Measurements from ENCODE around the gene PANX1. TPM values are rescaled to one million over a fixed set of nuclear protein-coding genes. Genes with fewer than 3 reads are reported as not detected.
A peak's percentile ranks its signal among the peaks of the same experiment; 100 is the strongest.

Gene PANX1
- total RNA-seq, 3 donors from 2014 or later (not counting 1 experiment from before 2014, with no cell fraction given), result 8.6 to 13.6 (median 13.4) TPM

DNA sequence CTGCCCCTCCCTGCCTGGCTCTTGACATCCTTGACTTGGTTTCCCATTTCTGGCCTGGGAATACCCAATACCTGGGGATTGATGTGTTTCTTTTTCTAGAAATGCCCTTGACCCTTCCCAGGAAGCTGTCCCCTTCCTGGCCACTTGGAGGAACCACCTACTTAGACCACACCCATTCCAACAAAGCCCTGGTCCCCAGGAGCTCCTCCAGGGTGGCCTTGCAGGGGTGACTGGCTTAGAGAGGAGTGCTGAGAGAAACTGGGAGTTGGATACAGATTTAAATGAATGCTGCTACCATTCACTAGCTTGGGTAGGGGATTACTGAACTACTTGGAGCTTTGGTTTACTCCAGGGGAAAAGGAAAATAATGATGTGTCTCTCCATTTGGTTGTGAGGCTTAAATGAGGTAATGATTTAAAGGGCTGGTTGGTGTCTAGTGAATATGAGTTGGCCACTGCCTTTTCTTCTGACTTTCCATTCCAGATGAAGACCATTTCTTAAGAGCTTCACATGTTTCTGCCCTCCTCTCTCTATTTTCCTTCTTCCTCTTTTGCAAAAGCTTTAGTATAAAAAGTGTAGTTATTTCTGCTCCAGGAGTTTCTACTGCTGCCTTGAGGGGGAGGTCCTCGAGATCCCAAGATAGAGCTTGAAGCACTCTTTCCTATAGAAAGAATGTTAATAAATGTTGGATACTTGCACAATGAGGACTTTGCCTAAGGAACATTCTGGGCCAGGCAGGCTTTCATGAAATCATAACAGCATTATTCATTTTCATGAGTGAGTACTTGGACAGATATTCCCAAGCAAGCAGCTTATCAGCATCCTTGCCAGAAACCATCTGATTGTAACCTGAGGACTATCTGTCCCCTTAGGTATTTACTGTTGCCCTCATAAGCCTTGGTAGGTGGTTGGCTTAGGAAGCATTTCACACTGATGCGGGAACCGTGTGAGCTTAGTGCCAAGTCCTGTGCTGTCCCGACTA is 22.4 kb downstream of the PANX1 start:
- Mint-ChIP-seq H3K4me1 (peaks cover 78 to 89% of the 10 kb centered on the region in 2 donors), H3K4me3 (no peak overlapping the region), H3K36me3 (no peaks in the 10 kb centered on the region), H3K27ac (no peak overlapping the region), H3K27me3 (ENCODE audit: low read depth in 2 of 2) (peaks cover 0 to 3% of the 10 kb centered on the region in 2 donors), H3K9me3 (no peaks in the 10 kb centered on the region)
- intact Hi-C loops (cut with micrococcal nuclease), result no loop called here
- Histone ChIP-seq H3K27me3 (ENCODE audit: control insufficient read depth, insufficient read depth, low read length) (no peaks in the 10 kb centered on the region), H3K4me3 (ENCODE audit: low read length) (no peak overlapping the region), H3K4me1 (ENCODE audit: control insufficient read depth, insufficient read depth, low read length) (peaks cover 19% of the 10 kb centered on the region), H3K27ac (ENCODE audit: low read length) (no peak overlapping the region), H3K36me3 (ENCODE audit: control insufficient read depth, insufficient read depth, low read length) (no peaks in the 10 kb centered on the region), H3K9me3 (ENCODE audit: control insufficient read depth, insufficient read depth, low read length) (no peaks in the 10 kb centered on the region)
- TF ChIP-seq, protein P1, sequence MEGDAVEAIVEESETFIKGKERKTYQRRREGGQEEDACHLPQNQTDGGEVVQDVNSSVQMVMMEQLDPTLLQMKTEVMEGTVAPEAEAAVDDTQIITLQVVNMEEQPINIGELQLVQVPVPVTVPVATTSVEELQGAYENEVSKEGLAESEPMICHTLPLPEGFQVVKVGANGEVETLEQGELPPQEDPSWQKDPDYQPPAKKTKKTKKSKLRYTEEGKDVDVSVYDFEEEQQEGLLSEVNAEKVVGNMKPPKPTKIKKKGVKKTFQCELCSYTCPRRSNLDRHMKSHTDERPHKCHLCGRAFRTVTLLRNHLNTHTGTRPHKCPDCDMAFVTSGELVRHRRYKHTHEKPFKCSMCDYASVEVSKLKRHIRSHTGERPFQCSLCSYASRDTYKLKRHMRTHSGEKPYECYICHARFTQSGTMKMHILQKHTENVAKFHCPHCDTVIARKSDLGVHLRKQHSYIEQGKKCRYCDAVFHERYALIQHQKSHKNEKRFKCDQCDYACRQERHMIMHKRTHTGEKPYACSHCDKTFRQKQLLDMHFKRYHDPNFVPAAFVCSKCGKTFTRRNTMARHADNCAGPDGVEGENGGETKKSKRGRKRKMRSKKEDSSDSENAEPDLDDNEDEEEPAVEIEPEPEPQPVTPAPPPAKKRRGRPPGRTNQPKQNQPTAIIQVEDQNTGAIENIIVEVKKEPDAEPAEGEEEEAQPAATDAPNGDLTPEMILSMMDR (IDR thresholded peaks at IDR 0.05), result no peak
- 84% methylated on average over 4 of the region's 4 CpGs for WGBS (ENCODE audit: insufficient coverage)
- DNase-seq (no peak), ATAC-seq (no peak)

DNA sequence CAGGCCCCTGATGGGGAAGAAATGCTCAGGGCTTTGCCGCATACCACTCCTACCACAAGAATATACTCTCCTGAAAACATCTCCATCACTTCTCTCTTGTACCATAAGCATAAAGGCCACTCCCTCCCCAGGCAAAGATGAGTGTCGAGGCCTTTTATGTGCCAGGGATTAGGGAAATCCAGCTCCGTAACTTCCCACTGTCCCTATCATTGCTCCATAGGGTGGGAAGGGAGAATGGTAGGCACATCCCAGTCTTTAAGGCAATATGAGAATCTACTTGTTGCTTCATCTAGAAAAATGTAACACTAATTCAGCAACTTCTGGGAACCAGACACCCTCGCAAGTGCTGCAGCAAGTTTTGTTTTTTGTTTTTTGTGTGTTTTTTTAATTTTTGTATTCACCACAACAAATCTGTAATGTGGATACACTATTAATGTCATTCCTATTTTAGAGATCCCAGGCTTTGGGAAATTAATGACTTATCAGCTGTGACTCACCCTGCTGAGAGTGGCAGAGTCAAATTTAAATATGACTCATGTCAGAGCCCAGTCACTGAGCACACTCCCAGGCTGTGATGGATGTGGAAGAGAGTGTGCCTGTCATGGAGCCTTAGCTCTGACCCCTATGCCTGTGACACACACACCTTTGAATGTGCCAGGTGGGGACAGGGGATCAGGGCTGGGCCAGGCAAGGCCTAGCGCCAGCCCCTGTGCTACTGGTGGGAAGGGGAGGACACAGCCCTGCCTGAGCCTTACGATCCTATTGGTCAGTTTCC is 23.4 kb downstream of the PANX1 start:
- Mint-ChIP-seq H3K4me3 (no peak overlapping the region), H3K36me3 (no peaks in the 10 kb centered on the region), H3K27me3 (ENCODE audit: low read depth in 2 of 2) (peaks cover 0 to 3% of the 10 kb centered on the region in 2 donors), H3K9me3 (no peaks in the 10 kb centered on the region), H3K27ac (peak overlapping the region in 1 of 2 donors; percentile 11), H3K4me1 (peaks cover 67 to 78% of the 10 kb centered on the region in 2 donors)
- peaks cover 19% of the 10 kb centered on the region for H3K4me1 ChIP-seq (ENCODE audit: control insufficient read depth, insufficient read depth, low read length)
- WGBS (ENCODE audit: insufficient coverage), result 92% methylated on average over 3 of the region's 6 CpGs
- H3K27me3 ChIP-seq (ENCODE audit: control insufficient read depth, insufficient read depth, low read length), result no peaks in the 10 kb centered on the region
- no peaks in the 10 kb centered on the region for H3K36me3 ChIP-seq (ENCODE audit: control insufficient read depth, insufficient read depth, low read length)
- DNase-seq (no peak), ATAC-seq (peak in 1 of 3 donors; percentile 32)
- intact Hi-C loops (cut with micrococcal nuclease), result no loop called here
- H3K27ac ChIP-seq (ENCODE audit: low read length), result no peak overlapping the region
- no peak overlapping the region for H3K4me3 ChIP-seq (ENCODE audit: low read length)
- TF ChIP-seq, protein P1 (IDR thresholded peaks at IDR 0.05), result no peak
- no peaks in the 10 kb centered on the region for H3K9me3 ChIP-seq (ENCODE audit: control insufficient read depth, insufficient read depth, low read length)

DNA sequence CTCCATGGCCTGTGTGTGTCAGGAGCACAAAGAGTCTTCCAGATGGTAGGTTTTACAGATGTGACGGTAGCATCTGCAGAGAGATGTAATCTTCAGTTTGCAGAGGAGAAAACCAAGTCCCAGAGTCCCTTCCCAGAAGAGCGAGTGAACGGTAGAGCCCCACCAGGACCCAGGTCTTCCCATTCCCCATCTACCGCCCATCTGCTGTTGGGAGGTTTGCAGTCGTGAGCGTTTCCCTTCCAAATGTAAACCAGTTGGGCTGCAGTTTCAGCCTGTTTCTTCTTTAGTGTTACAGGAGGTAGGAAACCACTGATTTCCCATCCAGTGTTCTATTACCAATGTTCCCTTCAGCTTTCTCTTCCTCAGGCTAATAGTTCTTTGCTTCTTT is 24.0 kb downstream of the PANX1 start:
- DNase-seq, result no peak
- Histone ChIP-seq H3K36me3 (ENCODE audit: control insufficient read depth, insufficient read depth, low read length) (no peaks in the 10 kb centered on the region), H3K4me3 (ENCODE audit: low read length) (no peak overlapping the region), H3K27ac (ENCODE audit: low read length) (no peak overlapping the region), H3K9me3 (ENCODE audit: control insufficient read depth, insufficient read depth, low read length) (no peaks in the 10 kb centered on the region), H3K4me1 (ENCODE audit: control insufficient read depth, insufficient read depth, low read length) (peaks cover 15% of the 10 kb centered on the region), H3K27me3 (ENCODE audit: control insufficient read depth, insufficient read depth, low read length) (no peaks in the 10 kb centered on the region)
- Mint-ChIP-seq H3K4me1 (peaks cover 61 to 72% of the 10 kb centered on the region in 2 donors), H3K9me3 (no peaks in the 10 kb centered on the region), H3K36me3 (no peaks in the 10 kb centered on the region), H3K27me3 (ENCODE audit: low read depth in 2 of 2) (peaks cover 0 to under 1% of the 10 kb centered on the region in 2 donors), H3K27ac (peak overlapping the region in 1 of 2 donors; percentile 11), H3K4me3 (no peak overlapping the region)
- ATAC-seq, result no peak
- WGBS (ENCODE audit: insufficient coverage), result 83% methylated on average over 4 of the region's 6 CpGs
- intact Hi-C loops (cut with micrococcal nuclease), result no loop called here
- TF ChIP-seq, protein P1 (IDR thresholded peaks at IDR 0.05), result no peak
